Measurements from ENCODE around the gene MEX3C. TPM values are rescaled to one million over a fixed set of nuclear protein-coding genes. Genes with fewer than 3 reads are reported as not detected.

The MEX3C gene
- total RNA-seq, 1 donor from 2014 or later = 88.9 TPM

GRCh38 chr18:51182824-51183223 is 14.7 kb downstream of the MEX3C start:
- TF ChIP-seq CTCF (IDR thresholded peaks at IDR 0.05; ENCODE audit: unreplicated experiment) = no peak
- Mint-ChIP-seq H3K4me1 (peaks cover 6% of the 10 kb centered on the region), H3K4me3 (no peak overlapping the region), H3K27me3 (ENCODE audit: low read depth) (no peaks in the 10 kb centered on the region), H3K27ac (peak overlapping the region; percentile 39), H3K36me3 (peaks cover 9% of the 10 kb centered on the region), H3K9me3 (no peaks in the 10 kb centered on the region)
- no peak for DNase-seq (ENCODE audit: low spot score in 2 of 2, unreplicated experiment in 2 of 2)

- no peak for TF ChIP-seq CTCF (IDR thresholded peaks at IDR 0.05; ENCODE audit: unreplicated experiment)
- H3K9me3 Mint-ChIP-seq = peaks cover 3% of the 10 kb centered on the region
- H3K27ac Mint-ChIP-seq = no peak overlapping the region
- DNase-seq (ENCODE audit: low spot score in 2 of 2, unreplicated experiment in 2 of 2) = no peak
- H3K4me1 Mint-ChIP-seq = no peaks in the 10 kb centered on the region
- no peak overlapping the region for H3K4me3 Mint-ChIP-seq
- no peaks in the 10 kb centered on the region for H3K27me3 Mint-ChIP-seq (ENCODE audit: low read depth)
- H3K36me3 Mint-ChIP-seq = peaks cover 19% of the 10 kb centered on the region
Observed at GRCh38 chr18:51171625-51172259, 25.7 kb downstream of the MEX3C start.

GRCh38 chr18:51171223-51171622 is 26.3 kb downstream of the MEX3C start:
- Mint-ChIP-seq H3K36me3 (peaks cover 14% of the 10 kb centered on the region), H3K4me3 (no peak overlapping the region), H3K4me1 (no peaks in the 10 kb centered on the region), H3K9me3 (no peaks in the 10 kb centered on the region), H3K27ac (no peak overlapping the region), H3K27me3 (ENCODE audit: low read depth) (no peaks in the 10 kb centered on the region)
- TF ChIP-seq CTCF (IDR thresholded peaks at IDR 0.05; ENCODE audit: unreplicated experiment) = no peak
- DNase-seq (ENCODE audit: low spot score in 2 of 2, unreplicated experiment in 2 of 2) = no peak

GRCh38 chr18:51170664-51171063 is 26.8 kb downstream of the MEX3C start:
- H3K9me3 Mint-ChIP-seq = no peaks in the 10 kb centered on the region
- H3K4me1 Mint-ChIP-seq = no peaks in the 10 kb centered on the region
- TF ChIP-seq CTCF (IDR thresholded peaks at IDR 0.05; ENCODE audit: unreplicated experiment) = no peak
- H3K36me3 Mint-ChIP-seq = peaks cover 11% of the 10 kb centered on the region
- H3K4me3 Mint-ChIP-seq = no peak overlapping the region
- H3K27ac Mint-ChIP-seq = no peak overlapping the region
- H3K27me3 Mint-ChIP-seq (ENCODE audit: low read depth) = no peaks in the 10 kb centered on the region
- no peak for DNase-seq (ENCODE audit: low spot score in 2 of 2, unreplicated experiment in 2 of 2)

GRCh38 chr18:51169731-51170130 is 27.8 kb downstream of the MEX3C start:
- Mint-ChIP-seq H3K27me3 (ENCODE audit: low read depth) (no peaks in the 10 kb centered on the region), H3K4me3 (no peak overlapping the region), H3K4me1 (no peaks in the 10 kb centered on the region), H3K36me3 (peaks cover 7% of the 10 kb centered on the region), H3K27ac (no peak overlapping the region), H3K9me3 (no peaks in the 10 kb centered on the region)
- DNase-seq (ENCODE audit: low spot score in 2 of 2, unreplicated experiment in 2 of 2) = no peak
- no peak for TF ChIP-seq CTCF (IDR thresholded peaks at IDR 0.05; ENCODE audit: unreplicated experiment)
